Lower leg skin (tissue), 4 donors: ENCODE results near the gene RAB17. TPM values are rescaled to one million over a fixed set of nuclear protein-coding genes. Genes with fewer than 3 reads are reported as not detected.

Source experiments
- DNase-seq, 2 donors: peaks; one replicate each; pipeline ENCODE4 v3.0.0-alpha.2; 2019; ENCODE audit warnings: low spot score in 2 of 2
- H3K4me3 ChIP-seq: fragments of 200-600 bp; sonication (generic); 2 replicates; pipeline ENCODE4 v1.5.1; 2017; ENCODE audit warnings: mild to moderate bottlenecking, low read depth; ENCODE audit not compliant: poor library complexity, severe bottlenecking
- POLR2A ChIP-seq, 2 donors: fragments of 450-650 bp; IDR thresholded peaks; one replicate each; pipeline ENCODE4 v1.6.1; 2016 to 2017; ENCODE audit warnings: antibody characterized with exemption in 2 of 2, mild to moderate bottlenecking in 1 of 2, moderate library complexity in 1 of 2
- WGBS, 2 donors: methylation state at CpG; one replicate each; pipeline ENCODE4 v1.1.5; 2018; 5-methylcytosine and 5-hydroxymethylcytosine counted together
- intact Hi-C: fragments of 100-400 bp; cut with DNase I; formaldehyde crosslinking; loops from one replicate; pipeline ENCODE4 v1.15.0; 2023; ENCODE audit warnings: low total_unique reads
- total RNA-seq, 4 donors: library from RNA; depleted of rRNA; stranded (reverse); fragments of >200 nt; gene quantifications; one replicate each; pipeline ENCODE4 v1.1.0, GENCODE V29; 2016
- TF ChIP-seq, protein P1 (sequence below), 3 donors: fragments of 450-650 bp; IDR thresholded peaks; one replicate each; pipeline ENCODE4 v1.5.1; 2016; ENCODE audit warnings: antibody characterized with exemption in 3 of 3, mild to moderate bottlenecking in 3 of 3, moderate library complexity in 2 of 3

RAB17 gene
- total RNA-seq, 4 donors from 2014 or later: 1.7 to 6.3 (median 2.8) TPM

GRCh38 chr2:237546040-237546875, 44.3 kb downstream of the RAB17 start:
- 76 to 77% methylated on average over 8 of the region's 8 CpGs for WGBS, 2 donors
- TF ChIP-seq, protein P1, sequence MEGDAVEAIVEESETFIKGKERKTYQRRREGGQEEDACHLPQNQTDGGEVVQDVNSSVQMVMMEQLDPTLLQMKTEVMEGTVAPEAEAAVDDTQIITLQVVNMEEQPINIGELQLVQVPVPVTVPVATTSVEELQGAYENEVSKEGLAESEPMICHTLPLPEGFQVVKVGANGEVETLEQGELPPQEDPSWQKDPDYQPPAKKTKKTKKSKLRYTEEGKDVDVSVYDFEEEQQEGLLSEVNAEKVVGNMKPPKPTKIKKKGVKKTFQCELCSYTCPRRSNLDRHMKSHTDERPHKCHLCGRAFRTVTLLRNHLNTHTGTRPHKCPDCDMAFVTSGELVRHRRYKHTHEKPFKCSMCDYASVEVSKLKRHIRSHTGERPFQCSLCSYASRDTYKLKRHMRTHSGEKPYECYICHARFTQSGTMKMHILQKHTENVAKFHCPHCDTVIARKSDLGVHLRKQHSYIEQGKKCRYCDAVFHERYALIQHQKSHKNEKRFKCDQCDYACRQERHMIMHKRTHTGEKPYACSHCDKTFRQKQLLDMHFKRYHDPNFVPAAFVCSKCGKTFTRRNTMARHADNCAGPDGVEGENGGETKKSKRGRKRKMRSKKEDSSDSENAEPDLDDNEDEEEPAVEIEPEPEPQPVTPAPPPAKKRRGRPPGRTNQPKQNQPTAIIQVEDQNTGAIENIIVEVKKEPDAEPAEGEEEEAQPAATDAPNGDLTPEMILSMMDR (IDR thresholded peaks at IDR 0.05): no peak
- no peak for TF ChIP-seq POLR2A (IDR thresholded peaks at IDR 0.05)
- no peak for DNase-seq
- H3K4me3 ChIP-seq: no peak overlapping the region
- intact Hi-C loops: no loop called here

GRCh38 chr2:237542001-237542704, 48.4 kb downstream of the RAB17 start:
- WGBS, 2 donors: 91 to 94% methylated on average over 18 of the region's 18 CpGs
- intact Hi-C loops: no loop called here

DNA sequence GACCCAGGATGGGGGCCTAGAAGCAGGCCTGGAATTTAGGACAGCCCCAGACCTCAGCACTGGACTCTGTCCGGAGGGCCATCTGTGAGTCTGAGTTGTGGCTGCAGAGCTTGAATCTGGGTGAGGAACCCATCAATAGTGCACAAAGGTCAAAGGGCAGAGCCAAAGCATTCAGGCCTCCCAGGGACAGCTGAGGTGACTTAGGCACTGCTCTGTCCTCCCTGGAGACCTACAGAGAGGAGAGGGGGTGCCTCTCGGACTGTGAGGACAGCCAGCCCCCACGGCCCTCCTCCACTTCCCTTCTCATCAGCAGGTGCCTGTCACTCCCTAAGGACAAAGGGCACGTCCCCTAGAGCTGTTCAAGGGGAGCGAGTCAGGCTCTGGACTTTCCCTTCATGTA, 49.3 kb downstream of the RAB17 start:
- intact Hi-C loops: no loop called here
- peak in 1 of 2 donors; percentile 46 for DNase-seq
- TF ChIP-seq, protein P1 (IDR thresholded peaks at IDR 0.05): no peak
- no peak for TF ChIP-seq POLR2A (IDR thresholded peaks at IDR 0.05)
- H3K4me3 ChIP-seq: no peak overlapping the region
- 73 to 82% methylated on average over 5 of the region's 5 CpGs for WGBS, 2 donors

More at GRCh38 chr2:237542001-237542704, 48.4 kb downstream of the RAB17 start:
- DNase-seq: peak in 1 of 2 donors; percentile 57
- TF ChIP-seq POLR2A (IDR thresholded peaks at IDR 0.05): no peak
- TF ChIP-seq, protein P1 (IDR thresholded peaks at IDR 0.05): no peak
- no peak overlapping the region for H3K4me3 ChIP-seq

DNA sequence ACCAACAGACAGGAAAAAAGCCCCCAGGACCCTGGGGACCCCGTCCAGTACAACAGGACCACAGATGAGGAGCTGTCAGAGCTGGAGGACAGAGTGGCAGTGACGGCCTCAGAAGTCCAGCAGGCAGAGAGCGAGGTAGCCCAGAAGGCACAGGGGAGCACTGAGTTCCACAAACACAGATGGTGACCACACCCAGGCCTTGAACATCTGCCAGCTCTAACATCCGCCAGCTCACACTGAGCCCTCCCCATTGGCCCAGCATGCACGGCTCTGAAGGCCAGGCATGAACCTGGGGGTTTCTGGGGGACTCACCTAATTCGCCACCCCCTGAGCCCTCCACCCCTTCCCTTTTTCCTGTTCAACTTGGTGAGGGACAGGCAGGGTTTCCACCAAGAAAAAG, 49.7 kb downstream of the RAB17 start:
- intact Hi-C loops: no loop called here
- WGBS, 2 donors: 10 to 29% methylated on average over 6 of the region's 6 CpGs
- TF ChIP-seq POLR2A (IDR thresholded peaks at IDR 0.05): no peak
- TF ChIP-seq, protein P1 (IDR thresholded peaks at IDR 0.05): no peak
- no peak overlapping the region for H3K4me3 ChIP-seq
- peak; percentile 73 to 94 for DNase-seq

GRCh38 chr2:237540223-237540775, 50.2 kb downstream of the RAB17 start:
- WGBS, 2 donors: 80 to 83% methylated on average over 13 of the region's 13 CpGs
- DNase-seq: peak in 1 of 2 donors; percentile 77
- H3K4me3 ChIP-seq: no peak overlapping the region
- TF ChIP-seq POLR2A (IDR thresholded peaks at IDR 0.05): no peak
- TF ChIP-seq, protein P1 (IDR thresholded peaks at IDR 0.05): no peak
- intact Hi-C loops: no loop called here
